ENCODE results near the gene GAGE12D. TPM values are rescaled to one million over a fixed set of nuclear protein-coding genes. Genes with fewer than 3 reads are reported as not detected.

Gene GAGE12D
- total RNA-seq, 4 donors from 2014 or later, result not detected

Small RNA genes within 50 kb of the gene (small RNA-seq; reads per million reads assigned to genes)
- gene GAGE12B, result not detected

Other genes with a start within 250 kb of the GAGE12D start
- not detected for gene GAGE10, start 238.1 kb upstream of the GAGE12D start, total RNA-seq
- gene GAGE12J, start 219.7 kb upstream of the GAGE12D start, total RNA-seq, result not detected
- gene GAGE13, start 210.2 kb upstream of the GAGE12D start, total RNA-seq, result not detected
- gene GAGE12C, start 9.6 kb upstream of the GAGE12D start, total RNA-seq, result not detected
- gene GAGE12E, start 9.6 kb downstream of the GAGE12D start, total RNA-seq, result not detected
- not detected for gene GAGE12F, start 19.1 kb downstream of the GAGE12D start, total RNA-seq
- gene GAGE12G, start 28.7 kb downstream of the GAGE12D start, total RNA-seq, result not detected
- not detected for gene GAGE12H, start 38.2 kb downstream of the GAGE12D start, total RNA-seq
- not detected for gene GAGE2A, start 47.8 kb downstream of the GAGE12D start, total RNA-seq
- gene GAGE1, start 57.3 kb downstream of the GAGE12D start, total RNA-seq, result not detected
- not detected for gene PAGE1, start 154.3 kb downstream of the GAGE12D start, total RNA-seq